ENCODE measurements around the gene ZFPM1.

Gene ZFPM1

DNA sequence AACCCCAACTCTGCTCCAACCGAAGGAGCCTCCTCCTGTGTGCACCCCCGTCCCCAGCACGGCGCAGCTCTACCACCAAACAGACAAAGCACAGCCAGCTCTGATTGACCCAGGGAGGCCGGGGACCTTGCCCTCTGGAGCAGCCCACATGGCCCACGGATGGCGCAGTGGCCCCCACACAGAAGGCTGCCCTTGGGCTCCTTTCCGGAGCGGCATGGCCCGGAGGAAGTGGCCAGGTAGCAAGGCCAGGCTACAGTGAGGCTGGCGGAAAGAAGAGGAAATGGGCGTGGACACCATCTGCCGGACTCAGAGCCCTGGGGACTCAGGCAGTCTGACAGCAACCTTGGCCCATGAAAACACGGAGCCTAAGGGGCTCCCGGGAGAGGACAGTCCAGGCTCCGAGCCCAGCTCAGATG is 97.2 kb downstream of the ZFPM1 start:
- Histone ChIP-seq H3K27ac (ENCODE audit: low read length) (no peak overlapping the region), H3K4me1 (ENCODE audit: control insufficient read depth in 1 of 2, insufficient read depth in 2 of 2, low read length in 2 of 2) (peaks cover 0 to 4% of the 10 kb centered on the region in 2 donors)

DNA sequence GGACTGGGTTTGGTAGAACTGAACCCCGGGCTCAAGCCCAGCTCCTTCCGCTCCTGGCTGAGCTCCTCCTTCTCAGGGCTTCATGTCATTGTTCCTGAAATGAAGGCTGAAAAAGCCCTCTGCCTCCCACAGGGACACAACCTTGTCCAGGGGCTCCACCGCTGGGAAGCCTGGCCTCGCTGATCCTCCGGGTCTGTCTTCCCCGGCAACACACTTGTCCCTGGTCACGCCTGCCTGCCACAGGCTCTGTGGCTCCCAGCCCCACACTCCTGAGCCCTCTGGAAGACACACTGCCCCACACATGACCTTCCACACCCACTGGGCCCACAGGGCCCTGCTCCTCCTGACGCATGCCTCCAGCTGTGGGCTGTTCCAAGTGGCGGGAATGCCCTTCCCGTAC is 99.1 kb downstream of the ZFPM1 start:
- no peak overlapping the region for H3K27ac ChIP-seq (ENCODE audit: low read length)
- no peaks in the 10 kb centered on the region for H3K9me3 ChIP-seq (ENCODE audit: control insufficient read depth in 1 of 2, low read length in 2 of 2)
- no peak overlapping the region for H3K4me3 ChIP-seq (ENCODE audit: low read depth in 1 of 2, low read length in 2 of 2)
- peaks cover 0 to 4% of the 10 kb centered on the region in 2 donors for H3K4me1 ChIP-seq (ENCODE audit: control insufficient read depth in 1 of 2, insufficient read depth in 2 of 2, low read length in 2 of 2)
- H3K27me3 ChIP-seq (ENCODE audit: low read depth, low read length), result no peaks in the 10 kb centered on the region
- no peaks in the 10 kb centered on the region for H3K36me3 ChIP-seq (ENCODE audit: control insufficient read depth in 1 of 2, insufficient read depth in 2 of 2, low read length in 2 of 2)

More for the DNA sequence above, 97.2 kb downstream of the ZFPM1 start:
- Histone ChIP-seq H3K9me3 (ENCODE audit: control insufficient read depth in 1 of 2, low read length in 2 of 2) (no peaks in the 10 kb centered on the region), H3K36me3 (ENCODE audit: control insufficient read depth in 1 of 2, insufficient read depth in 2 of 2, low read length in 2 of 2) (no peaks in the 10 kb centered on the region), H3K27me3 (ENCODE audit: low read depth, low read length) (peaks cover 14% of the 10 kb centered on the region), H3K4me3 (ENCODE audit: low read depth in 1 of 2, low read length in 2 of 2) (no peak overlapping the region)

GRCh38 chr16:88552815-88553214 is 99.7 kb downstream of the ZFPM1 start:
- H3K4me1 ChIP-seq (ENCODE audit: control insufficient read depth in 1 of 2, insufficient read depth in 2 of 2, low read length in 2 of 2), result peaks cover 0 to 4% of the 10 kb centered on the region in 2 donors
- no peak overlapping the region for H3K4me3 ChIP-seq (ENCODE audit: low read depth in 1 of 2, low read length in 2 of 2)
- no peaks in the 10 kb centered on the region for H3K36me3 ChIP-seq (ENCODE audit: control insufficient read depth in 1 of 2, insufficient read depth in 2 of 2, low read length in 2 of 2)
- no peak overlapping the region for H3K27ac ChIP-seq (ENCODE audit: low read length)
- H3K27me3 ChIP-seq (ENCODE audit: low read depth, low read length), result no peaks in the 10 kb centered on the region
- H3K9me3 ChIP-seq (ENCODE audit: control insufficient read depth in 1 of 2, low read length in 2 of 2), result no peaks in the 10 kb centered on the region

- H3K27ac ChIP-seq (ENCODE audit: low read length), result no peak overlapping the region
- H3K4me3 ChIP-seq (ENCODE audit: low read depth in 1 of 2, low read length in 2 of 2), result no peak overlapping the region
- H3K4me1 ChIP-seq (ENCODE audit: control insufficient read depth in 1 of 2, insufficient read depth in 2 of 2, low read length in 2 of 2), result peaks cover under 1 to 5% of the 10 kb centered on the region in 2 donors
- no peaks in the 10 kb centered on the region for H3K9me3 ChIP-seq (ENCODE audit: control insufficient read depth in 1 of 2, low read length in 2 of 2)
- no peaks in the 10 kb centered on the region for H3K36me3 ChIP-seq (ENCODE audit: control insufficient read depth in 1 of 2, insufficient read depth in 2 of 2, low read length in 2 of 2)
- no peaks in the 10 kb centered on the region for H3K27me3 ChIP-seq (ENCODE audit: low read depth, low read length)
Observed at GRCh38 chr16:88553739-88554138, 100.7 kb downstream of the ZFPM1 start.

DNA sequence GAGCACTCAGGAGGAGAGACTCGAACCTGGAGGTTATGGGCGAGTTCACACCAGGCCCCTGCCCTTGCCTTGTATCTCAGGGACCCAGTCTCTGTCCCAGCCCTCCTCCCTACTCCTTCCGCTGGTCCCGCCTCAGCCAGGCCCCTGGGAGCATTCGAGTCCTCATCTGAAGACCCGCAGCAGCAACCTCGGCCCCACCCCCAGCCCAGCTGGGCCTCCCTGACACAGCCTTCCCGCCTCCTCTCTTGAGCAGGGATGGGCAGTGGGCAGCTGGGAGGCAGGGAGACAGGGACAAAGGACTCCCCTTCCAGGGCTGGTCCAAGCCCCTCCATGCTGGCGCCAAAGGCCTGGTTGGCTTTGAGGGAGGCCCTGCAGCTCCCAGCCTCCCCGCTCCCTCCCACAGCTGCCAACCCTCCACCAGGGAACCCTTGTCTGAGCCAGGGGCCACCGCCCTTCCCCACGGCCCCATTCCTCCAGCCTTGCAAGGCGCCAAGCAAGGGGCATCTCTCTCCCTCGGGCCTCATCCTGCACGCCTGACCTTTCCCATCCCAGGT is 101.7 kb downstream of the ZFPM1 start:
- no peaks in the 10 kb centered on the region for H3K36me3 ChIP-seq (ENCODE audit: control insufficient read depth in 1 of 2, insufficient read depth in 2 of 2, low read length in 2 of 2)
- H3K9me3 ChIP-seq (ENCODE audit: control insufficient read depth in 1 of 2, low read length in 2 of 2), result no peaks in the 10 kb centered on the region
- no peak overlapping the region for H3K27ac ChIP-seq (ENCODE audit: low read length)
- no peak overlapping the region for H3K4me3 ChIP-seq (ENCODE audit: low read depth in 1 of 2, low read length in 2 of 2)
- no peaks in the 10 kb centered on the region for H3K27me3 ChIP-seq (ENCODE audit: low read depth, low read length)
- peaks cover 3 to 7% of the 10 kb centered on the region in 2 donors for H3K4me1 ChIP-seq (ENCODE audit: control insufficient read depth in 1 of 2, insufficient read depth in 2 of 2, low read length in 2 of 2)

DNA sequence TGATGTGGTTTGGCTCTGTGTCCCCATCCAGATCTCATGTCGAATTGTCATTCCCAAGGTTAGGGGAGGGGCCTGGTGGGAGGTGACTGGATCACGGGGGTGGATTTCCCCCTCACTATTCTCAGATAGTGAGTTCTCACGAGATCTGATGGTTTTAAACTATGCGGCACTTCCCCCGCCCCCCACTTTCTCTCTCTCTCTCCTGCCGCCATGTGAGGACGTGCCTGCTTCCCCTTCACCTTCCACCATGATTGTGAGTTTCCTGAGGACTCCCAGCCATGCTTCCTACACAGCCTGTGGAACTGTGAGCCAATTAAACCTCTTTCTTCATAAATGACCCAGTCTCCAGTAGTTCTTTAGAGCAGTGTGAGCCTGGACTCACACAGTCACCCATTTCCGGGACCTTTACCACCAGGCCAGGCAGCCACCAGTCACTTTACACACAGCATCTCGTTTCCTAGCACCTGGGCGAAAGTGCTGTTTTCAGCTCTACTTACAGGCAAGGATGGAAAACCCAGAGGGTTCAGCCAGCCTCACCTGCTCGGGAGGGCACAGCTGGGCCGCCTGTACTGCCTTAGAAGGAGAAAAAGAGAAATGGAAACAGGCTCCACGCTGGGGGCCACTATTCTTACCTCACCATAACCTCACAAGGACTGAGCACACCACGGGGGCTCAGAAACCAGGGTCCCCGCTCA is 103.4 kb downstream of the ZFPM1 start:
- Histone ChIP-seq H3K27me3 (ENCODE audit: low read depth, low read length) (no peaks in the 10 kb centered on the region), H3K4me1 (ENCODE audit: control insufficient read depth in 1 of 2, insufficient read depth in 2 of 2, low read length in 2 of 2) (peaks cover 3% of the 10 kb centered on the region in 2 donors), H3K9me3 (ENCODE audit: control insufficient read depth in 1 of 2, low read length in 2 of 2) (no peaks in the 10 kb centered on the region), H3K27ac (ENCODE audit: low read length) (no peak overlapping the region), H3K4me3 (ENCODE audit: low read depth in 1 of 2, low read length in 2 of 2) (no peak overlapping the region), H3K36me3 (ENCODE audit: control insufficient read depth in 1 of 2, insufficient read depth in 2 of 2, low read length in 2 of 2) (no peaks in the 10 kb centered on the region)

DNA sequence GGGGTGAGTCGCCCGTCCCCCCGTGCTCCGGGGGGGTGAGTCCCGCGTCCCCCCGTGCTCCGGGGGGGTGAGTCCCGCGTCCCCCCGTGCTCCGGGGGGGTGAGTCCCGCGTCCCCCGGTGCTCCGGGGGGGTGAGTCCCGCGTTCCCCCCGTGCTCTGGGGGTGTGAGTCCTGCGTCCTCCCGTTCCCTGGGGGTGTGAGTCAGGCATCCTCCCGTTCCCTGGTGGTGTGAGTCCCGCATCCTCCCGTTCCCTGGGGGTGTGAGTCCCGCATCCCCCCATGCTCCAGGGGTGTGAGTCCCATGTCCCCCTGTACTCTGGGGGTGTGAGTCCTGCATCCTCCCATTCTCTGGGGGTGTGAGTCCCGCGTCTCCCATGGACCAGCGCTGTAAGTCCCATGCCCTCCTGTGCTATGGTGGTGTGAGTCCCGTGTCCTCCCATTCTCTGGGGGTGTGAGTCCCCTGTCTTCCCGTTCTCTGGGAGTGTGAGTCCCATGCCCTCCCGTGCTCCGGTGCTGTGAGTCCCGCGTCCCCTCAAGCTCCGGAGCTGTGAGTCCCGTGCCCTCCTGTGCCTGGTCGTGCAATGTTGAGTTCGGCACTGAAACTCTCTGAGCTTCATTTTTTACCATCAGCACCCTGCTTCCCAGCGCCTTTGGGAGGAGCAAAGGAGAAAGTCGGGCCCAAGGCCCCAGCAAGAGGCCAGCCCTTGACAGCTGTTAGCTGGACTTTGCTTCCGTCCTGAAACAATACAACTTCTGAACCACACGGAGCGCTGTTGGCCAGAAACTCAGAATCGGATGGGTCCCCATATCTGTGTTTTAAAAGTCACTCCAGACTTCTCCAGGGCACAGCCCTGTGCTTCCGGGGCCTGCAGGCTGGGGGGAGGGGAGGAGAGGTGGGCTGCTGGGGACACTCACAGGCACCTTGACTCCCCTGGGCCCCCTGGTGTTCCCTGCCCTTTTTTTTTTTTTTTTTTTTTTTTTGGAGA is 105.7 kb downstream of the ZFPM1 start:
- Histone ChIP-seq H3K9me3 (ENCODE audit: control insufficient read depth in 1 of 2, low read length in 2 of 2) (no peaks in the 10 kb centered on the region), H3K4me3 (ENCODE audit: low read depth in 1 of 2, low read length in 2 of 2) (no peak overlapping the region), H3K36me3 (ENCODE audit: control insufficient read depth in 1 of 2, insufficient read depth in 2 of 2, low read length in 2 of 2) (no peaks in the 10 kb centered on the region), H3K27me3 (ENCODE audit: low read depth, low read length) (no peaks in the 10 kb centered on the region), H3K27ac (ENCODE audit: low read length) (no peak overlapping the region), H3K4me1 (ENCODE audit: control insufficient read depth in 1 of 2, insufficient read depth in 2 of 2, low read length in 2 of 2) (peaks cover 3 to 6% of the 10 kb centered on the region in 2 donors)

DNA sequence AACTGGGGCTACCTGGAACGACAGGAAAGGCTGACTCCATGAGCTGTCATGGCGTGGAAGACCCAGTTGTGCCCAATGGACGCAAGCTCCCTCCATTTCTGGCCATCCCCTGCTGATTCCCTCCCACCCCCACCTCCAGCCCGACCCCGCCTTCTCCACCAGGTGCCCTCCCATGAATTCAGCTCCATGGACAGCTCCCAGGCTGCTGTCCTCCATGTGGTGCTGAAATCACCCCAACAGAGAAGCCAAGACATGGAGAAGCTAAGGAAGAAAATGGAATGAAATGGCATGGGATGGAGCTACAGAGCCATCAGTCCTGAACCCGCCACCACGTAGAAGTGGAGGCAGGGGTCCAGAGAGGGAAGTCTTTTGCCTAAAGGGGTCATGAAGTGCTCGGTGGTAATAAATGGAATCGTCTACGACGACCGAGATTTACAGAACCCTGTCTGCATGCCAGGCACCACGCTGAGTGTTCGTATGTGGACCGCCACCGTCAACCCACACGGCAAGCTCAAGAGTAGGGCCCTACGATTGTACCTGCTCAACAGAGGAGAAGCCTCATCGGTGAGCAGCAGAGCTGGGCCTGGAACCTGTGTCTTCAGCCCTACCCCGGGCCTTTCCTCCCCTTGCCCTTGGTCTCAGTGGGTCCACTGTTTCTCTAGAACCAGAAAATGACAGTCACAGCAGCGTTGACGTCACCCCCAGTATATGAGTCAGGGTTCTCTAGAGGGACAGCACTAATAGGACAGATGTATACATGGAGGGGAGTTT is 107.8 kb downstream of the ZFPM1 start:
- Histone ChIP-seq H3K4me3 (ENCODE audit: low read depth in 1 of 2, low read length in 2 of 2) (no peak overlapping the region), H3K9me3 (ENCODE audit: control insufficient read depth in 1 of 2, low read length in 2 of 2) (no peaks in the 10 kb centered on the region), H3K27ac (ENCODE audit: low read length) (no peak overlapping the region), H3K36me3 (ENCODE audit: control insufficient read depth in 1 of 2, insufficient read depth in 2 of 2, low read length in 2 of 2) (no peaks in the 10 kb centered on the region), H3K27me3 (ENCODE audit: low read depth, low read length) (no peaks in the 10 kb centered on the region), H3K4me1 (ENCODE audit: control insufficient read depth in 1 of 2, insufficient read depth in 2 of 2, low read length in 2 of 2) (peaks cover 3 to 6% of the 10 kb centered on the region in 2 donors)

DNA sequence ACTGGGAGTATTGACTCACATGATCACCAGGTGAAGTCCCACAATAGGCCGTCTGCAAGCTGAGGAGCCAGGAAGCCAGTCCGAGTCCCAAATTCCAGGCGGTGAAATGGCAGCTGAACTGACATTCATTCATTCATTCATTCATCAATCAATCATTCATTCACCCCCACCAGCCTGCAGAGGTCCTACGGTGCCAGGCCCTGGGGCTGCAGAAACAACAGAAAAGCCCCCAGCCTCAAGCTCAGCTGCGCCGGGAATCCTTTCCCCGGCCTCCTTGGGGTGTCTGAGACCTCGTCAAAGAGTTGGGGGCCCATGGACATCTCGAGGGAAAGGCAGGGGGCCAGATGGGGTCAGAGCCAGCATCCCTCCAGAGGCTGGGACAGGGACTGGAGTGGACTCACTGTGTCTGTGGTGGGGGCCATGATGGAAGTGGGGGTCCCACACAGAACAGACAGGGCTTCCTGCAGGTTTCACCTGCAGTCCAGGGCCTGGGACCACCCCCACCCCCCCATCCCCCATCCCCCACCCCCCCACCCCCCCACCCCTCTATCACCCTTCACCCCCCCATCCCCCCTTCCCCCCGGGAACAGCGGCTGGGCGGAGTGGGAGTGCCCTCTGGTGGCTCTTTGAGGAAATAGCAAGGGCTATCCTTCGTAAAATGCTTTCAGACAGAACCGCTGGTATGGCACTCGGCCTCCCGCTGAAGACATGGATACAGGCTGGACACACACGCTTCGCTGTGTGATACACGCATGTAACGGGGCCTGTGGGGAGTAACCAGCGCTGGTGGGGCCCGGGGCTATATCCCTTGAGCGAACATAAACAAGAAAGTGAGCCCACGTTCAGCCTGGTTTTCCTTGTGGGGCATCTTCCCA is 108.6 kb downstream of the ZFPM1 start:
- peak overlapping the region; percentile 30 to 39 for H3K4me3 ChIP-seq (ENCODE audit: low read depth in 1 of 2, low read length in 2 of 2)
- no peaks in the 10 kb centered on the region for H3K27me3 ChIP-seq (ENCODE audit: low read depth, low read length)
- H3K4me1 ChIP-seq (ENCODE audit: control insufficient read depth in 1 of 2, insufficient read depth in 2 of 2, low read length in 2 of 2), result peaks cover 3 to 6% of the 10 kb centered on the region in 2 donors
- no peaks in the 10 kb centered on the region for H3K9me3 ChIP-seq (ENCODE audit: control insufficient read depth in 1 of 2, low read length in 2 of 2)
- H3K27ac ChIP-seq (ENCODE audit: low read length), result no peak overlapping the region
- no peaks in the 10 kb centered on the region for H3K36me3 ChIP-seq (ENCODE audit: control insufficient read depth in 1 of 2, insufficient read depth in 2 of 2, low read length in 2 of 2)

DNA sequence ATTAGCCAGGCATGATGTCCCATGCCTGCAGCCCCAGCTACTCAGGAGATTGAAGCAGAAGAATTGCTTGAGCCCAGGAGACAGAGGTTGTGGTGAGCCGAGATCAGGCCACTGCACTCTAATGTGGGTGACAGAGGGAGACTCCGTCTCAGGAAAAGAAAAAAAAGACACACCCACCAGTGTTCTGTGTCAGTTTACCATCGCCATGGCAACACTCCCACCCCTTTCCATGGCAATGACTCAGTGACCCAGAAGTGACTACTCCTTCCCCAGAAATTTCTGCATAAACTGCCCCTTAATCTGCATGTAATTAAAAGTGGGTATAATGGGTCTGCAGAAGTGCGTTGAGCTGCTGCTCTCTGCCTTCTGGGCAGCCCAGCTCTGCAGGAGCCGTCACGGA is 113.1 kb downstream of the ZFPM1 start:
- H3K27me3 ChIP-seq (ENCODE audit: low read depth, low read length), result no peaks in the 10 kb centered on the region

More for the DNA sequence above, 113.1 kb downstream of the ZFPM1 start:
- no peak overlapping the region for H3K4me3 ChIP-seq (ENCODE audit: low read depth in 1 of 2, low read length in 2 of 2)
- H3K27ac ChIP-seq (ENCODE audit: low read length), result no peak overlapping the region
- no peaks in the 10 kb centered on the region for H3K36me3 ChIP-seq (ENCODE audit: control insufficient read depth in 1 of 2, insufficient read depth in 2 of 2, low read length in 2 of 2)
- H3K9me3 ChIP-seq (ENCODE audit: control insufficient read depth in 1 of 2, low read length in 2 of 2), result no peaks in the 10 kb centered on the region
- H3K4me1 ChIP-seq (ENCODE audit: control insufficient read depth in 1 of 2, insufficient read depth in 2 of 2, low read length in 2 of 2), result peaks cover 2 to 14% of the 10 kb centered on the region in 2 donors

Measured in muscle layer of duodenum (tissue), 2 donors.